Lung microvascular endothelial cell (primary cell): ENCODE results near the gene OR51A7. TPM values are rescaled to one million over a fixed set of nuclear protein-coding genes. Genes with fewer than 3 reads are reported as not detected.
"Not testable (repeated sequence)": the region's sequence is repeated elsewhere in the genome, so short reads cannot be mapped to it uniquely, and the experiment has no call there.

Source experiments
- DNase-seq, 2 donors: peaks; one replicate each; pipeline versions ENCODE4 v3.0.0 to v3.0.0-alpha.2; 2010; ENCODE audit warnings: low read depth in 2 of 2
- total RNA-seq: library from RNA; depleted of rRNA; stranded (reverse); fragments of >200 nt; gene quantifications from 2 replicates; pipeline ENCODE4 v1.2.1, GENCODE V29; 2014

The OR51A7 gene, protein sequence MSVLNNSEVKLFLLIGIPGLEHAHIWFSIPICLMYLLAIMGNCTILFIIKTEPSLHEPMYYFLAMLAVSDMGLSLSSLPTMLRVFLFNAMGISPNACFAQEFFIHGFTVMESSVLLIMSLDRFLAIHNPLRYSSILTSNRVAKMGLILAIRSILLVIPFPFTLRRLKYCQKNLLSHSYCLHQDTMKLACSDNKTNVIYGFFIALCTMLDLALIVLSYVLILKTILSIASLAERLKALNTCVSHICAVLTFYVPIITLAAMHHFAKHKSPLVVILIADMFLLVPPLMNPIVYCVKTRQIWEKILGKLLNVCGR
- total RNA-seq, result not detected in 2 replicates

- DNase-seq, result no peak
These were observed at the start of gene OR51A7 for GRCh38 chr11:4903484-4903883. TSS of gene OR51A7 (plus strand) at chr11:4903783. CDS start at chr11:4907370, 3,587 bp downstream.

GRCh38 chr11:4854286-4854685 lies 49.3 kb upstream of the OR51A7 start:
- not testable (repeated sequence) for DNase-seq

GRCh38 chr11:4862447-4863236 lies 40.9 kb upstream of the OR51A7 start:
- DNase-seq, result no peak

- no peak for DNase-seq
These were observed 39.7 kb upstream of the OR51A7 start for GRCh38 chr11:4863876-4864275.

- DNase-seq, result no peak
These were observed 37.7 kb upstream of the OR51A7 start for GRCh38 chr11:4865855-4866254.

GRCh38 chr11:4881188-4881587 lies 22.4 kb upstream of the OR51A7 start:
- DNase-seq, result no peak

DNA sequence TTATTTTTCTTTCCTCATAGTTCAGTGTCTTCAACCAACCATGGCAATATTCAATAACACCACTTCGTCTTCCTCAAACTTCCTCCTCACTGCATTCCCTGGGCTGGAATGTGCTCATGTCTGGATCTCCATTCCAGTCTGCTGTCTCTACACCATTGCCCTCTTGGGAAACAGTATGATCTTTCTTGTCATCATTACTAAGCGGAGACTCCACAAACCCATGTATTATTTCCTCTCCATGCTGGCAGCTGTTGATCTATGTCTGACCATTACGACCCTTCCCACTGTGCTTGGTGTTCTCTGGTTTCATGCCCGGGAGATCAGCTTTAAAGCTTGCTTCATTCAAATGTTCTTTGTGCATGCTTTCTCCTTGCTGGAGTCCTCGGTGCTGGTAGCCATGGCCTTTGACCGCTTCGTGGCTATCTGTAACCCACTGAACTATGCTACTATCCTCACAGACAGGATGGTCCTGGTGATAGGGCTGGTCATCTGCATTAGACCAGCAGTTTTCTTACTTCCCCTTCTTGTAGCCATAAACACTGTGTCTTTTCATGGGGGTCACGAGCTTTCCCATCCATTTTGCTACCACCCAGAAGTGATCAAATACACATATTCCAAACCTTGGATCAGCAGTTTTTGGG lies 21.6 kb upstream of the OR51A7 start, which contains the start of gene OR51T1:
Gene OR51T1 (plus strand): TSS at position 41 of the 641 bp plus-strand sequence. CDS start 0 bp downstream, at position 41.
- DNase-seq, result no peak

- no peak for DNase-seq
These were observed 21.0 kb upstream of the OR51A7 start for GRCh38 chr11:4882543-4882942.

DNA sequence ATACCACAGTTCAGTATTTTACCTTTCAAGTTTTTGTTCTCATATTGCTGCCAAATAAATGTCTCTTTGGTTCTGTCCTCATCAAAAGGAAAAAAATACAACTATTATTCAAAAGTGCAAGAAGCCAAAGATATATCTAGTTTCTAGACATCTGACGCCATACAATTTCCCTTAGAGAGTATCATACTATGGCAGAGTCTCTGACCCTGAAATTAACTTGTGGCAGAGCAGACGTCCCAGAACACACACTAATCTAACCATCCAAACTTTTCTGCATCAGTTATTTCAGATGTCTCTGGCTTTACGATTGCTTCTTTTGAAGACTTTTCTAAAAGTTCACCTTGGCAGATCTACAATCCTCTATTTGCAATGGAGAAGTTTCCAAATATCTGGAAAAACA lies 19.2 kb upstream of the OR51A7 start:
- no peak for DNase-seq

GRCh38 chr11:4886186-4886585 lies 17.4 kb upstream of the OR51A7 start:
- no peak for DNase-seq

GRCh38 chr11:4887591-4887990 lies 16.0 kb upstream of the OR51A7 start:
- no peak for DNase-seq

DNA sequence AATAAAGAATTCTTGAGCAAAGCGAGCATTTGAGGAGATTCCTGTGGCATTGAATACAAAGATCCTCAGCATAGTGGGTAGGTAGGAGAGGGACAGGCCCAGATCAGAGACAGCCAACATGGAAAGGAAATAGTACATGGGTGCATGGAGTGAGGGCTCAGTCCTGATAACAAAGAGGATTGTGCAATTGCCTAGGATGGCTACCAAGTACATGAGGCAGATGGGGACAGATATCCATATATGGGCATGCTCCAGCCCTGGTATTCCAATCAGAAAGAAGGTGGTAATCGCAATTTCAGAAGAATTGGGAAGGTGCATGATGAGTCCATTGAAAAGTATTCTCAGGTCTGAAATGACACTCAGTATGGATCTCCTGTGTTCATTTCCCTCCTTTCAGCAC lies 13.3 kb upstream of the OR51A7 start:
- DNase-seq, result no peak

DNA sequence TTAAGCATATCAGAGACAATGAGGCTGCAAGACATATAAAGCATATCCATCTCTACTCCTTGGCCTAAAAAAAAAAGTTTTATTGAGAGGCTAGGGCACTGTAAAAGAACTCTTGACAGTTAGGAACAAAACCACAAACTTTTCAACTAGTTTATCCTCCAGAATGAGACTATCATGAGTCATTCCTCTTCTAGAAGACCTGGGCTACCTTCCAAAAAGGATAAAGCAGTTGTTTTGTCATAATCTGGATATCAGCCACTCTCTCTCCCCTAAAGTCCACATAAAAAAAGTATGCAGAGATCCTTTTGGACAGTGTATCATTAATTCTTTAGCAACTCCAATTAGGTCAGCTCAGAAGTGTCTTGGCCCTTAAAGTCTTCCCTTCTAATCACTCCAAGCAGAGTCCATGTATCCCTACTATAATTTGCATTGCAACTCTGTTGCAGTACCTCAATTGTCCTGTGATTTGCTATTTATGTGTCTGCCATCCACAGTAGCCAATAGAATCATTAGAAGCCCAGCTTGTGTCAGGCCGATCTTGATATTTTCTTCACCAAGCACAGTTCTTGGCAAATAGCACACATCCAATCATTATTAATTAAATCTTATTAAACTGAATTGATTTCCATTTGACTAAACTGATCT lies 11.5 kb upstream of the OR51A7 start:
- peak in 1 of 2 donors; percentile 2 for DNase-seq

GRCh38 chr11:4916581-4916980 lies 13.0 kb downstream of the OR51A7 start:
- DNase-seq, result no peak

DNA sequence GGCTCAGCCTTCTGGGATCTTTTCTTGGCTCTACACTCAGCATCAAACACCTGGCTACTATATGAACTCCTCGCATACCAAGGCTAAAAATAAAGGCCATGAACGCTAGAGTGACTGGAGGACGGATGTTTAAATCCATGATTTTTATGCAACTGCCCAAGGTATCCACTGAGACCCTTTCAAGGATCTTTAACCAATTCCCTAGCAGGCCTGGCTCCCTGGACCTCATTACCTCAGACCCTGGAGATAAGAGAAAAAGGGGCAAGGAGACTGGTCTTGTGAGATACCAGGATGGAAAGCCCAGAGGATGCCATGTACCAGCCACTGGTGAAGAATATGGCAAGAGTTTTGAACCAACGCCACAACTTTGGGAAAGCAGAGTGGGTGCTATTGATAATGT lies 15.7 kb downstream of the OR51A7 start, which contains the start of gene OR51G2:
Gene OR51G2 (minus strand): TSS at position 101 of the 400 bp plus-strand sequence. CDS start 3,687 bp downstream, outside the sequence.
- DNase-seq, result no peak

GRCh38 chr11:4921796-4922195 lies 18.2 kb downstream of the OR51A7 start:
- no peak for DNase-seq

GRCh38 chr11:4922304-4922703 lies 18.7 kb downstream of the OR51A7 start:
- DNase-seq, result no peak

DNA sequence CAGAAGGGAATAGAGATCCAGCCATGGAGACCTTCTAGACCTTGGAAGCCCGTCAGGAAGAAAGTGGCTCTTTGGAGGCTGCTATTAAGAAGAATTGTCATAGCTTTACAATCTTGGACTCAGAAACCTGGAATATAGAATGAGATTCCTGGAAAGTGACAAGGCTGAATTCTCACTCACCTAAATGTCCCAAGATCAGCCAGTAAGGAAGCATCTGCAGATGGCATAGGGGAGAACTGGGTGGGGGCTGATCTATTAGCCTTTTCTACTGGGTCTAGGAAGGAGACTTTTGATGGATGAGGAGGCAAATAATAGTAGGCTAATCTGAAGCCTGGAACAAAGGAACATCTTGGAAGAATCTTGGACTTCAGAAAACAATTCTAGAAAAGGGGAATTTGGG lies 20.7 kb downstream of the OR51A7 start, which contains the start of gene OR51G1:
Gene OR51G1 (minus strand): TSS at position 101 of the 400 bp plus-strand sequence. CDS start 0 bp downstream, at position 101.
- no peak for DNase-seq

GRCh38 chr11:4926608-4927007 lies 23.0 kb downstream of the OR51A7 start:
- DNase-seq, result no peak

GRCh38 chr11:4932751-4933150 lies 29.2 kb downstream of the OR51A7 start:
- DNase-seq, result no peak

DNA sequence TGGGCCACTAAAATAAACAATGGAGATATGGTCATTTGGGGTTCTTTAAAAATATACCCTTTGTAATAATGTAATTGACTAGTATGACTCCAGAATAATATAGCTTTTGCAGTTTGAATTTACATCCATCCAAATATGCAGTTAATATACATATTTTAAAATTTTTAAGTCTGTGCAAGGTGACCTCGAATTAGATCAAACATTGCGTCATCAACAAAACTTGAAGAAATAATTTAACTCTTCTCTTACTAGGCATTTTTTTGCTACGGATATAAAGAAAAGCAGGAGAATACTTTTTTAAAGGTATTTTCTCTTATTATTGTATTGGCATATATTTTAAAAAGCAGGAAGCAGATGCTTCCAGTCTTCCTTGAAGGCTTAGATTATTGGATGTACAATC lies 33.2 kb downstream of the OR51A7 start:
- no peak for DNase-seq
